ENCODE measurements around the gene ANGPTL2.

DNA sequence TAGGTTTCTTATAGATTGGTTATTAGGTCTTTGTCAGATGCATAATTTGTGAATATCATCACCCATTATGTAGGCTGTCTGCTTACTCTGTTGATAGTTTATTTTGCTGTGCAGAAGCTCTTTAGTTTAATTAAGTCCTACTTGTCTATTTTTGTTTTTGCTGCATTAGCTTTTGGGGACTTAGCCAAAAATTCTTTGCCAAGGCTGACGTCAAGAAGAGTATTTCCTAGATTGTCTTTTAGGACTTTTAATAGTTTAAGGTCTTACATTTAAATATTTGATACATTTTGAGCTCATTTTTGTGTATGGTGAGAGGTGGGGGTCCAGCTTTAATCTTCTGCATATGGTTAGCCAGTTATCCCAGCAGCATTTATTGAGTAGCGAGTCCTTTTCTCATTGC lies 24.8 kb upstream of the ANGPTL2 start:
- TF ChIP-seq FOSL1 (IDR thresholded peaks at IDR 0.05; ENCODE audit: low read depth) (no peak), POLR2A (IDR thresholded peaks at IDR 0.05; ENCODE audit: borderline replicate concordance, extremely low read depth, insufficient read depth, insufficient read length) (no peak), ATF3 (IDR thresholded peaks at IDR 0.05) (no peak), POLR2AphosphoS5 (IDR thresholded peaks at IDR 0.05; ENCODE audit: low read depth, low read length) (no peak), EZH2 (IDR thresholded peaks at IDR 0.05) (no peak)
- TF ChIP-seq, protein P1, sequence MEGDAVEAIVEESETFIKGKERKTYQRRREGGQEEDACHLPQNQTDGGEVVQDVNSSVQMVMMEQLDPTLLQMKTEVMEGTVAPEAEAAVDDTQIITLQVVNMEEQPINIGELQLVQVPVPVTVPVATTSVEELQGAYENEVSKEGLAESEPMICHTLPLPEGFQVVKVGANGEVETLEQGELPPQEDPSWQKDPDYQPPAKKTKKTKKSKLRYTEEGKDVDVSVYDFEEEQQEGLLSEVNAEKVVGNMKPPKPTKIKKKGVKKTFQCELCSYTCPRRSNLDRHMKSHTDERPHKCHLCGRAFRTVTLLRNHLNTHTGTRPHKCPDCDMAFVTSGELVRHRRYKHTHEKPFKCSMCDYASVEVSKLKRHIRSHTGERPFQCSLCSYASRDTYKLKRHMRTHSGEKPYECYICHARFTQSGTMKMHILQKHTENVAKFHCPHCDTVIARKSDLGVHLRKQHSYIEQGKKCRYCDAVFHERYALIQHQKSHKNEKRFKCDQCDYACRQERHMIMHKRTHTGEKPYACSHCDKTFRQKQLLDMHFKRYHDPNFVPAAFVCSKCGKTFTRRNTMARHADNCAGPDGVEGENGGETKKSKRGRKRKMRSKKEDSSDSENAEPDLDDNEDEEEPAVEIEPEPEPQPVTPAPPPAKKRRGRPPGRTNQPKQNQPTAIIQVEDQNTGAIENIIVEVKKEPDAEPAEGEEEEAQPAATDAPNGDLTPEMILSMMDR (IDR thresholded peaks at IDR 0.05 in 2 of 3, conservative IDR thresholded peaks at IDR 0.05 in 1 of 3; ENCODE audit: borderline replicate concordance in 1 of 3, insufficient read depth in 1 of 3, low read depth in 2 of 3, low read length in 2 of 3): no peak

Measured in HCT116 (cell line).